A673 (cell line): ENCODE measurements around the gene NRG4.

Experiments used
- EZH2 ChIP-seq: fragments of 200-600 bp; sonication (generic); IDR thresholded peaks from 2 replicates; pipeline ENCODE4 v1.6.1; 2017; ENCODE audit warnings: borderline replicate concordance, low read depth, mild to moderate bottlenecking, mixed read lengths, antibody characterized with exemption, low read length; ENCODE audit not compliant: poor library complexity, severe bottlenecking
- TF ChIP-seq, protein P1 (sequence below): fragments of 300-800, 200-600 bp; sonication (generic); conservative IDR thresholded peaks from 2 replicates; pipeline ENCODE4 v1.5.1; 2017; ENCODE audit warnings: low read depth, mild to moderate bottlenecking, antibody characterized with exemption, low read length, moderate library complexity, mixed read lengths

DNA sequence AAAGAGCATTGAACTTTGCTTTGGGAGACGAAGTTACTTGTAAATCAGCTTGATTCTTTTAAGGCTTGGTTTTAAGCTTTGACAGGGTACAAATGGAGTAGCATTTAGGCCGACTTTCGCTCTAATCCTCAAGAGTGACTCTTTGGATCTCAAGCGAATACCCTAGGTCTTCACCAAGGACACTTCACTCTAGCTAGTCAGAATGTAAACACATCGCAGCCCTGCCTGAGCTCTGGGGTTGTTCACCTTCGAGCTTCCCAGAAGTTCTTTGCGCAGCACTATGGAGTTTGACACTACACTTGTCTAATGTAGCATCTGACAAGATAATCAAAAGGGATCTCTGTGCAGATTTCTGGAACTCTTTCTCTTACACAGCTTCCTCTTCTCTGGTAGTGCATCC, 22.3 kb downstream of the NRG4 start:
- TF ChIP-seq, protein P1, sequence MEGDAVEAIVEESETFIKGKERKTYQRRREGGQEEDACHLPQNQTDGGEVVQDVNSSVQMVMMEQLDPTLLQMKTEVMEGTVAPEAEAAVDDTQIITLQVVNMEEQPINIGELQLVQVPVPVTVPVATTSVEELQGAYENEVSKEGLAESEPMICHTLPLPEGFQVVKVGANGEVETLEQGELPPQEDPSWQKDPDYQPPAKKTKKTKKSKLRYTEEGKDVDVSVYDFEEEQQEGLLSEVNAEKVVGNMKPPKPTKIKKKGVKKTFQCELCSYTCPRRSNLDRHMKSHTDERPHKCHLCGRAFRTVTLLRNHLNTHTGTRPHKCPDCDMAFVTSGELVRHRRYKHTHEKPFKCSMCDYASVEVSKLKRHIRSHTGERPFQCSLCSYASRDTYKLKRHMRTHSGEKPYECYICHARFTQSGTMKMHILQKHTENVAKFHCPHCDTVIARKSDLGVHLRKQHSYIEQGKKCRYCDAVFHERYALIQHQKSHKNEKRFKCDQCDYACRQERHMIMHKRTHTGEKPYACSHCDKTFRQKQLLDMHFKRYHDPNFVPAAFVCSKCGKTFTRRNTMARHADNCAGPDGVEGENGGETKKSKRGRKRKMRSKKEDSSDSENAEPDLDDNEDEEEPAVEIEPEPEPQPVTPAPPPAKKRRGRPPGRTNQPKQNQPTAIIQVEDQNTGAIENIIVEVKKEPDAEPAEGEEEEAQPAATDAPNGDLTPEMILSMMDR: no peak
- no peak for TF ChIP-seq EZH2
